AML-193 (cell line): Measurements from ENCODE around the gene E2F7.

Experiments used
- DNase-seq, 2 experiments: peaks; one replicate each; lab custom pipeline; 2025; lab: John Stamatoyannopoulos, UW

E2F7 gene

DNA sequence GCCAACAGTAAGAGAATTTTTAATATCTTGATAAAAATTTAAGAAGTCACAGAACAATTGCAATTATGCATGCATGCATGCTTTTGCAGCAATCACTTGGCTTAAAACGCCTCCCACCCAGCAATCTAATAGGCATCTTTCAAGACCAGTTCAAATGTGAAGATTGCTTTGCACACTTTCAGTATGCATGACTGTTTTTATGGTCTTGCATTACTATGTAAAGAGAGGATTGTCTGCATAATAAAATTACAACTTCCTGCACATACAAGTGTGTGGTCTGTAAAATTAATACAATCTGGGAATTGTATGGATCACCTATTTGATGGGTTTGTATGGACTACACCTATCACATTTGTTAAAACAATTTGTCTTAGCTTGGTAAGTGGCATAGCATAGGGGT, 48.8 kb downstream of the E2F7 start:
- no peak for DNase-seq

DNA sequence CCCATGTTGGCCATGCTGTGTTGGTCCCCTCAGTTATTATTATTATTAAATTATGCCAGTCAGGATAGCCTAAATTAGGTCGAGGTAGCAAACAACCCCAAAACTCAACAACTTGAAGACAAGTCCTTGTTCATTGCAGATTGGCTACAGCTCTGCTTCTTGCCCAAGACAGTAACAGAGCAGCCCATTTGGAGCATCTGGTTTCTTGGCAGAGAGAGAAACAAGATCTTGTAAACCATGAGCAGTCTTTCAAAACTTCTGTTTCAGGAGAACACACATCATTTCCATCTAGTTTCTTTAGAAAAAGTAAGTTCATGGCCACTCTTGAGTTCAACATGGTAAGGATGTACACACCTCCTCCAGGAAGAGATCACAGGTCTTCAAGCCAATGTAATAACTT, 52.3 kb downstream of the E2F7 start:
- DNase-seq, result no peak

DNA sequence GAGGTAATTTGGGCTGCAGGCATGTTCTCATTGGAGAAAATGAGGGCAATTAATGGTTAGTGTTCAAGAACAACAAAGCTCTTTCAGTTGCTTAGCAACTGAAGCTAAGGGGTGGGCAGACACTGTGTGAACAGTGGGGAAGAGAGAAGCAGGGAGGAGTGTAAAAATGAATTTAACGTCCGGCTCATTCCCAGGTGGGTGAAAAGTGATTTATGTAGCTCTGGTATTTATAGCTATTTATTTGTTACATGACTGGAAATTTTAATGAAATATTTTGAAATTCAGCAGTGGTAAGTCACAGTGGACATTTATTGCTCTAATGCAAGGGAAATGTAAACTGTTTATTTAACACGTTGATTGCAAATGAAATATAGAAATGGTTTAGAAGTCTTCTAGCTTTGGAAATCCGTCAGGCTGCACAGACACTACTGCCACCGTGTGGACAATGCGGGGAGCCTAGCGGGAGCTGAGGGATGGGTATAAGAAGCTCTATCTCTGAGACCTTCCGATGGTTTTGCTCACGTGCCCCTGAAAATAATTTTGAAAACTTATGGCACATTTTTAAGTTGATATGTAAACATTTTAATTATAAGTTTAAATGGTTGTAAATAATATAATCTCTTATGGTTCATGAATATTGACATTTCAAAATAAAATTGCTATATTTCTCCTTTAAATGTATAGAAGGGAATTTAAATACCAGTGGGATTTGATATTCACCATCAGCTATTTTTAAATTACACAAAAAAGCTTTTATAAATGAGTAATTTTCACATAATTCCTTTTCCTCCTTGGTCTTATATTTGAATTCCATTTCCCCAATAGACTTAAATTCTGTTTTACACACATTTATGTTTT, 54.4 kb downstream of the E2F7 start:
- peak; percentile 42 to 55 for DNase-seq

DNA sequence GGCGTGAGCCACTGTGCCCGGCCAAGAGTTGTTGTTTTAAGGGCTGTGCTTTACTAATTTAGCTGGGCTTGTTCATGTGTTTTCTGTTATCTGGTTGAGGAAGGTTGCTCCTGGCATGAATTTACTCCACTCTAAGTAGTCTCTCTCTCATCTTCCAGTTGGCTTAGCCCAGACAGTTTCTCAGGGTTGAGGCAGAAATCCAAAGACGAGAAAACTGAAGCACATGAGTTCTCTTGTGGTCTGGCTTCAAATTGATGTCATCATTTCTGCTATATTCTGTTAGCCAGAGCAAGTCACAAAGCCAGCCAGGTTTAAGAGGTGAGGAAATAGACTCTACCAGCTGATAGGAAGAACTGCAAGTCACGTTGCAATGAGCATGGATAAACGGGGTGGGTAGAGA, 57.9 kb downstream of the E2F7 start:
- DNase-seq, result no peak

DNA sequence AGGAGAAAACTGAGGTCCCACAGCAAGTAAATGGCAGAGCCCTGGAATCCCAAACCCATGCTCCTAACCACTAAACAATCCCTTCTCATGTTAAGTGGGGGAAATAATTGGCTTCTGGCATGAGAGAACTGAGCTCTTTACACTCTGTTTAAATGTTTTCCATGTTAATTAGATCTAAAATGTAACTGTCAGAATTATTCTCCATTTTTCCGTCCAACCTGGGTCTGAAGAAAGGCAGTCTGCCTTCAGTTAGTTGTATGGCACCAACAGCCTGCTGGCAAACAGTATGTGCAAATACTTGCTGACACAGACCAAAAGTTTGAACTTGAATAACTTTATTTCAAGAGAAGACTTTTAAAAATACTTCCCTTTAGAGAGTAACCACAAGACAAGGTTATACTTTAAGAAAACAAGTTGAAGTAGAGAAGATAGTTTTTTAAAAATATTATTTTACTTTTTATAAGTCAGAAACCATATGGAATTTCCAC, 59.7 kb downstream of the E2F7 start:
- no peak for DNase-seq

DNA sequence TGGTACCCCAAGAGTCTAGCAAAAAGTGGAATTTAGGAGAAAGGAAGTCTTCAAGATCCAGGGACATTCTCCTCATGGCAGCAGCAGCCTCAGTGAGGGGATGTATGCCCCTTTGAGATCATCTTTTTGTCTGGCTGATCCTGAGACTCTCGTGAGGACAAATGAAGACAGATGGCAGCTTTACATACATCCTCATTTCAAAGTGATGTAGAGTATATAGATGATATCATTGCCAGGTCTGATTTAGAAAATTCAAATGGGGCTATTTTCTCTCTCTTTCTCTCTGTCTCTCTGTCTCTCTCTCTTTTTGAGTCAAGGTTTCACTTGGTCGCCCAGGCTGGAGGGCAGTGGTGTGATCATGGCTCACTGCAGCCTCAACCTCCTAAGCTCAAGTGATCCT, 61.5 kb downstream of the E2F7 start:
- DNase-seq, result no peak

DNA sequence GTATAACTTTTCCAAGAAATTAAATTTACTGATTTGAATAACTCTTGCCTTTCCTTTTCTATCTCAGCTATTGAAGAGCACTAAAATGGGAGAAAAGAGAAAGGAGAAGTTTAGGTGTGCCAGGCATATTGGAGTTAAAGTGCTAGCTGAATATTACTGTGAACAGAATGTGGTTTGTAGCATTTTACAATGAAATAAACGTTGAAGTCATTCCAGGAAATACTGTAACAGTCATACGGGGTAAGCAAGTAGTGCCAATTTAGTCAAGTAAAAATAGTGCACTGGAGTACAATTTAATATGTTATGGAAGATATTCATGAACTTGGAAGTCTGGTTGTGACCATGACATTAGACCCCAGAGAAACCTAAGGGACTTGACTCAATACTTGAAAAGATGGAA, 62.1 kb downstream of the E2F7 start:
- DNase-seq, result no peak

DNA sequence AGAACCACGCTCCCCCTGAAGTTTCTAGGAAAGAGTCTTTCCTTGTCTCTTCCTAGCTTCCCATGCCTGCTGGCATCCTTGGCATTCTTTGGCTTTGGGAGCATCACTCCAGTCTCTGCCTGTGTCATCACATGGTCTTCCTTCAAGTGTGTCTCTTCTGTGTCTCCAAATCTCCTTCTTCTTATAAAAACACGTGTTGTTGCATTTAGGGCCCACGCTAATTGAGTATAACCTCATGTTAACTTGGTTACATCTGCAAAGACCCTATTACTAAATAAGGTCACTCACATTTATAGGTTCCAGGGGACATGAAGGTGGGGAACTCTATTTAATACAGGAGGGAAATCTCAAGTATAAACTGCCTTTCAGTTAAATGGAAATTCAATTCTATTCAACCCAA, 63.0 kb downstream of the E2F7 start:
- DNase-seq, result no peak

DNA sequence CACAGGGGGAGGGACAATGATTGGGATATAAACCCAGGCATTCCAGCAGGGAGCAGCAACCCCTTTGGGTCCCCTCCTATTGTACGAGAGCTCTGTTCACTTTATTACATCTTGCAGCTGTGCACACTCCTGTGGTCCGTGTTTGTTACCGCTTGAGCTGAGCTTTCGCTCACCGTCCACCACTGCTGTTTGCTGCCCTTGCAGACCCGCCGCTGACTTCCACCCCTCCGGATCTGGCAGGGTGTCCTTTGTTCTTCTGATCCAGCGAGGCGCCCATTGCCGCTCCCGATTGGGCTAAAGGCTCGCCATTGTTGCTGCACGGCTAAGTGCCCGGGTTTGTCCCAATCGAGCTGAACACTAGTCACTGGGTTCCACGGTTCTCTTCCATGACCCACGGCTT, 64.1 kb downstream of the E2F7 start:
- no peak for DNase-seq

DNA sequence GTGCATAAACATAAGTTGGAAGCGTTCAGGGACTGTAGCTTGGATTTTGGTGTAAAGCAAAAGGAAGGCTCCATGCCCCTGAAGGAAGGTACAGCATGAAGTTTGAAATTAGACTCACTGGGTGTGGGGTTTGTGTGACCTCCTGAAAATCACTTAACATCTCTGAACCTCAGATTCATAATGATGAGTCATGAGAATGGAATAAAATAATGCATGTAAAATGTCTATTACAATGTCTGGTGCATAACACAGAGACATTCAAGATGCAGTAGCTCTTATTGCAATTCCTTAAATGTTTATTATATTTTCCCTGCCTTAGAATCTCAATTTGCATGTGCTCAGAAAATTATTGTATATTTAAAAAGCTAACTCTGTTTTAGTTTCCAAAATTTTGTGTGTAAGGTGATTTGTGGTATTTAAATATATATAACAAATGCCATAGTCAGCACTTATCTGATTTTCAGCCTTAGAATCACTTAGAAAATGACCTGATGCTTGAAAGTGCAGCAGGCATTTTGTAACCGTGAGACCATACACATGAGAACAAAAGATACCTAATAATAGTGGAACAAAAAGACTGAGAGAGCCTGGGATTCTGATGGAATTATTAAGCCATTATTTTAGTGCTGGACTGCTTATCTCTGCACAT, 66.3 kb downstream of the E2F7 start:
- no peak for DNase-seq

DNA sequence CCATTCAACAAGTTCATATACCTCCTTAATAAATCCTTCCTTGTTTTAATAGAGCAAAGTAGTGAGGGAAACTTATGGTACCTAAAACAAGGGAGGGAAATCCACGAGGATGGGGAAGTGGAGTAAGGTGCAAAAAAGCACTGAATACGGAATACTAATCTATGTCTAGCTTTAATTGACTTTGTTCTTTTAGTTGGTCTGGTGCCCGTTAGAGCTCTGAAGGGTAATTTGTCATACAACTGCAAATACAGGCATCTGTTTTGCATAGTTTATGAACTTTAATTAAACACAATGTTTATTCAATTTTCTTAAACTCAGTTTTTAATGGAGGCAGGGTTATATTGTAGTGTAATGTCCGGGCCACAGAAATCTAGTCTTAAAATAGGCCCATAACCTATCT, 67.0 kb downstream of the E2F7 start:
- DNase-seq, result no peak

DNA sequence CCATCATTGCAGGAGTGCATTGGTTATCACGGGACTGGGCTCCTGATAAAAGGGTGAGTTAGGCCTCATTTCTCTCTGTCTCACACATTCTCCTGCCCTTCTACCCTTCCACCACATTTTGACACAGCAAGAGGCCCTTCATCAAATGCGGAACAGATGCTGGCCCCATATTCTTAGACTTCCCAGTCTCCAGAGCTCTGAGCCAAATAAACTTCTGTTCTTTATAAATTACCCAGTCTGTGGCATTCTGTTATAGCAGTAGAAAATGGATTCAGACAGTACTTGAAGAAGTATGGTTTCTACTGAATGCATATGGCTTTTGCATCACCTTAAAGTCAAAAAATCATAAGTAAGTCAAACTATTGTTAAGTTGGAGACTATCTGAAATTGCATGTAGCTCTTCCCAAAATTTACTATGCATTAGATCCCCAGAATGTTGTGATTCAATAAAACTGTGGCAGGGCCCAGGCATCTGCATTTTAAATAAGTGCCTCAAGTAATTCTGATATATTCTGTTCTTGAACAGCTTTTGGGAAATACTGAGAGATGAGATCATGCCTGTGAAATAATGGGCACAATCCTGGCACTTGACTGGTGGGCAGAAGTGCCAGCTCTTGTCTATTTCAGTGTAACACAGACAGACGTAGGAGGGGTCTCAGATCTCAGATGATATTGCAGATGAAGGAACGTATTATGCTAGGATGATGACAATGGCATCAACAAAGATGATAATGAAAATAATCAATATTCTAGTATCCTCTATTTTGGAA, 68.2 kb downstream of the E2F7 start:
- no peak for DNase-seq

DNA sequence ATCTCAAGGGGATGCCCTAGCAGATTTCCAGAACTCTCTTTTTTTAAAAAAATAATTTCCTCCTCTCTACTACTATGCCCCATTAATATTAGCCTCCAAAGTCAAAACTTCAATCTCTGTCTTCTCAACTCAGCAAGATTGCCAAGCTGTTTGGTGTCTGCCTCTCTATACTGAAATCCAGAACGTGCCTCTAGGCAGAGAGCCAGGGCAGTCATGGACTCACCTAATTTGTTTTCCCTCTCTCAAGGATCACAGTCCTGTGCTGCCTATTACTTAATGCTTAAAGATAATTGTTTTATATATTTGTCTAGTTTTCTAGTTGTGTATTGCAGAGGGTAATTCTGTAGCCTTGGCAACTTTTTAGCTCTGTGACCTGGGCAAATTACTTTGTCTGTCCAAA, 74.7 kb downstream of the E2F7 start:
- no peak for DNase-seq

DNA sequence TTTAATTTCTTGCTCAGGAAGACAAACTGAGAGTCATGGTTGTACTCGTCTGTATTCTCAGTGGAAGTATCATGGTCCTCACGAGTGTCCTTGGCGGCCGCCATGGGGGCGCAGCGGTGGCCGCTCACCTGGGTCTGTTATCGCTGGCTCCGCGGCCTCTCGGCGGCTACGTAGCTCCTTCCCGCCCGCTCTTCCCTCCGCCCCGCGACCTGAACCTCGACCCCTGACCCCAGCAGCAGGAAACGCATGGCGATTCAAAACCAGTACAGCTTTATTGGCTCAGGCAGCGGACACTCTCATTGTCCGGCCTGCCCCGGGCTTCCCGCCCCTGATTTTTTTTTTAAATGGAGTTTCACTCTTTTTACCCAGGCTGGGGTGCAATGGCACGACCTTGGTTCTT, 80.8 kb downstream of the E2F7 start:
- DNase-seq, result no peak

DNA sequence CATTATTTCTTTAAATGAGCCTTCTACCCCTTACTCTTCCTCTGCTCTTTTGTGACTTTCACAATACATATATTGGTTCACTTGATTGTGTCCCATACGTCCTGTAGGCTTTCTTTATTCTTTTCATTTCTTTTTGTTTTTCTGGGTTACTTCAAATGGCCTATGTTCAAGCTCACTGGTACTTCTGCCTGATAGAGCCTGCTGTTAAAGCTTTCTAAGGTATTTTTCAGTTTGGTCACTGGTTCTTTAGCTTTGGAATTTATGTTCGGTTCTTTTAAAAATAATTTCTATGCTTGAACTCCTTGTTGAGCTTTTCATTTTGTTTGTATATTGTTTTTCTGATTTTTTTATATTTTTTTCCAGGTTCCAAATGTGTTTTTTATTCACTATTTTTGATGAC, 81.9 kb downstream of the E2F7 start:
- no peak for DNase-seq

DNA sequence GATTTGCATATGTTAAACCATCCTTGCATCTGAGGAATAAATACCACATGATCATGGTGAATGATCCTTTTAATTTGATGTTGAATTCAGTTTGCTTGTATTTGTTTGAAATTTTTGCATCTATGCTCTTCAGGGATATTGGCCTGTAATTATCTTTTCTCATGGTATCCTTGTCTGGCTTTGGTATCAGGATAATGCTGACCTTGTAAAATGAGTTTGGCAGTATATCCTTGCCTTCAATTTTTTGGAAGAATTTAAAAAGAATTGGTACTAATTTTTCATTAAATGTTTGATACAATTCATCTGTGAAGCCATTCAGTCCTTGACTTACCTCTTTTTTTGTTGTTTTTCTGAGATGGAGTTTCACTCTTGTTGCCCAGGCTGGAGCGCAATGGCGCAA, 85.2 kb downstream of the E2F7 start:
- DNase-seq, result no peak

DNA sequence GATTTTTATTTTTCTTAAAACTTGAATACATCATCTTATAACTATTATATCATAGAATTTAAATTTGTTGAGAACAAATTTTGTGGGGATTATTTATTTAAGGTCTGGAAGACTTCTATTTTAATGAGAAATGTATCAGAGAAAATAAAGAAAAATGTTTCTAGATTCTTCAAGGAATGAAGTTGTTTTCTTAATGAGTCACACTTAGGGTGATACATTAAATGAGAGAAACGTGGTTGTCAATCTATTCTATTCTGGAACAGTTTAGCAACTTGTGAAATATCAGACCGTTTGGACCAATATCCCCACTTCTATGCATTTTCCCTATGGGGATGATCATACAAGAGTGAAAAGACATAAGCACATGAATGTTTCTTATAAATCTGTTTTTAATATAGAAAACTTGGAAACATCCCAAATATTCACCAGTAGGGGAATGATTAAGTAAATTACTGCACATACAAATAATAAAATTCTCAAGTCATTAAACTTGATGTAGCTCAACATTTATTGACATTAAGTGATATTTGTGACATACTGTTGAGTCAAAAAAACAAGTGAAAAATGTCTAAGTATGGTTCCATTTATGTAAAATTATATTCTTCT, 88.5 kb downstream of the E2F7 start:
- DNase-seq, result no peak
